GM10266 (cell line): ENCODE measurements around the gene XPA.

Source experiments
- DNase-seq: peaks from one replicate; pipeline ENCODE4 v3.0.0; 2012; ENCODE audit errors: extremely low spot score
- CTCF ChIP-seq: IDR thresholded peaks from 2 replicates; pipeline ENCODE4 v1.5.1; 2012; ENCODE audit warnings: mild to moderate bottlenecking, low read depth; ENCODE audit not compliant: control insufficient read depth, insufficient read depth; ENCODE audit errors: missing control alignments

Gene XPA

GRCh38 chr9:97668485-97668884 lies 28.7 kb downstream of the XPA start:
- no peak for TF ChIP-seq CTCF

GRCh38 chr9:97666907-97667686 lies 30.0 kb downstream of the XPA start:
- no peak for DNase-seq
- no peak for TF ChIP-seq CTCF

More at GRCh38 chr9:97668485-97668884, 28.7 kb downstream of the XPA start:
- no peak for DNase-seq

DNA sequence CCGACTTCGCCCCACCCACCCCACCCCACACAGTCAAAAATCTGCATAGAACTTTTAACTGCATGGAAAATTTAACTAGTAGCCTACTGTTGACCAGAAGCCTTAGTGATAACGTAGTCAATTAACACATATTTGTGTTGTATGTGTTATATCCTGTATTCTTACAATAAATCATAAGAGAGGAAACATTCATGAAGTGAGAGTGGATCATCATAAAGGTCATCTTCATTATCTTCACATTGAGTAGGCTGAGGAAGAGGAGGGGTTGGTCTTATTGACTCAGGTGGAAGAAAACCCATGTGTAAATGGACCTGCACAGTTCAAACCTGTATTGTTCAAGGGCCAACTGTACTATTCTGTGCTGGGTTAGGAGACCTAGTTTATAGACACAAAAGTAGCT lies 31.4 kb downstream of the XPA start:
- no peak for TF ChIP-seq CTCF
- no peak for DNase-seq

DNA sequence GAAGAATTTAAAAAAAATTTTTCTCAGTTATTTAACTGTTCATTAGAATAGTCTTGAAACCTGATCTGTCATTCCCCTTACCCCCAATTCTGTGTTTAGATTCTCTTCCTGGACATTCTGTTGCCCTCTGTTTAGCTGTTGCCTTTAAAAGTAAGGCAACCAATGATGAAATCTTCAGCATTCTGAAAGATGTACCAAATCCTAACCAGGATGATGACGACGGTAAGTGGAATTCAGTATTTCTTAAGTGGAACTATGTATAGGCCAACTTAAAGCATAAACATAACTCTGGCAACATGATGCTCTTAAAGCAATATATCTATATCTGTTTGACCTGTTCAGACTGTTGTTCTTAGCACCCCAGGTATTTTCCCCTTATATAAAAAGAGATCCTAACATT lies 36.3 kb downstream of the XPA start:
- DNase-seq: no peak
- TF ChIP-seq CTCF: no peak

DNA sequence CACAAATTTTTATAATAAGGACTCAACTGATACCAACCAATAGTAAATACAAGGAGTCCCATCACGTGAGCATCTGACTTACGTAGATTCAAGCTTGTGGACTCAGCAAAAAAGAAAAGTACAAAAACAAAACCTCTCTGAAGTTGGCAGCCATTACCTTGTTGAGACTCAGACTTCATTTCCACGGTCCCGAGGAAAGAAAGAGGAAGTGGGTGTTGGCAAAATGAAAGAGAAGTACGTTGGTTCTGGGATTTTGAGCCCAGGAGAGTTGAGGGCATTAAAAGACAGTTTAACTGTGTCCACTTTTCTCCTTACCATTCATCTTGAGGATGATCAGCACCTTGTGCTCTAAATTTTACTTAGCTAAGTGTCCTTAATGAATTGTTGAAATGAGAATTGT lies 36.8 kb downstream of the XPA start:
- DNase-seq: no peak
- no peak for TF ChIP-seq CTCF

- no peak for DNase-seq
- no peak for TF ChIP-seq CTCF
Observed at GRCh38 chr9:97659771-97660170, 37.4 kb downstream of the XPA start.

- no peak for DNase-seq
- no peak for TF ChIP-seq CTCF
Observed at GRCh38 chr9:97658707-97659106, 38.4 kb downstream of the XPA start.
